SK-N-SH (cell line): Measurements from ENCODE around the gene AFAP1. TPM values are rescaled to one million over a fixed set of nuclear protein-coding genes. Genes with fewer than 3 reads are reported as not detected.

Experiments used
- CTCF ChIA-PET: fragments of 300-600, 350-600 bp; formaldehyde crosslinking; extraction: SDS; loops from one replicate; lab custom pipeline; 2021; lab: Yijun Ruan, JAX
- POLR2A ChIA-PET: fragments of 350-600 bp; sonication (Branson Sonifier 250); formaldehyde crosslinking; extraction: SDS; loops from one replicate; lab custom pipeline; 2020; ENCODE audit warnings: antibody characterized with exemption, inconsistent platforms; lab: Yijun Ruan, JAX
- DNase-seq: peaks from one replicate; pipeline ENCODE4 v3.0.0; 2012
- H2AFZ ChIP-seq: fragments of 200-600 bp; sonication (generic); 2 replicates; pipeline ENCODE4 v1.8.1; 2016; ENCODE audit warnings: antibody characterized with exemption, mild to moderate bottlenecking, low read depth
- H3F3A ChIP-seq: fragments of 200-600 bp; sonication (generic); replicated peaks from 2 replicates; pipeline ENCODE3; 2016; ENCODE audit warnings: antibody characterized with exemption, mild to moderate bottlenecking; ENCODE audit not compliant: insufficient read depth
- H3K27ac ChIP-seq, 2 experiments: fragments of 200-500 bp in 1 of 2; fragments of 200-600 bp in 1 of 2; sonication (Bioruptor generic) in 1 of 2; sonication (generic), shearing (Covaris generic) in 1 of 2; 2 replicates each; pipeline versions ENCODE4 v1.5.1 to v1.6.1; 2014 to 2016; ENCODE audit warnings: low read depth in 2 of 2, inconsistent platforms in 1 of 2, low read length in 1 of 2, mild to moderate bottlenecking in 1 of 2, mixed read lengths in 1 of 2
- H3K27me3 ChIP-seq: fragments of 200-600 bp; sonication (generic), shearing (Covaris generic); 2 replicates; pipeline ENCODE4 v1.6.1; 2016; ENCODE audit warnings: mixed run types; ENCODE audit not compliant: insufficient read depth
- H3K36me3 ChIP-seq, 2 experiments: fragments of 200-500 bp in 1 of 2; fragments of 200-600 bp in 1 of 2; sonication (Bioruptor generic) in 1 of 2; sonication (generic) in 1 of 2; replicated peaks in 1 of 2; 2 replicates each; pipeline versions ENCODE3 to v1.5.1; 2014 to 2016; ENCODE audit warnings: low read length in 1 of 2, mild to moderate bottlenecking in 1 of 2; ENCODE audit not compliant: insufficient read depth in 2 of 2, control insufficient read depth in 1 of 2
- H3K4me1 ChIP-seq, 2 experiments: fragments of 200-500 bp in 1 of 2; fragments of 200-600 bp in 1 of 2; sonication (Bioruptor generic) in 1 of 2; sonication (generic), shearing (Covaris generic) in 1 of 2; 2 replicates each; pipeline versions ENCODE4 v1.5.1 to v1.6.1; 2014 to 2016; ENCODE audit warnings: low read depth in 1 of 2, low read length in 1 of 2, mixed run types in 1 of 2; ENCODE audit not compliant: insufficient read depth in 2 of 2, control insufficient read depth in 1 of 2
- H3K4me2 ChIP-seq: fragments of 200-600 bp; sonication (generic), shearing (Covaris generic); 2 replicates; pipeline ENCODE4 v1.6.1; 2017; ENCODE audit warnings: mixed run types
- H3K4me3 ChIP-seq, 2 experiments: fragments of 200-500 bp in 1 of 2; fragments of 200-600 bp in 1 of 2; sonication (Bioruptor generic) in 1 of 2; sonication (generic), shearing (Covaris generic) in 1 of 2; 2 replicates each; pipeline versions ENCODE4 v1.5.1 to v1.8.1; 2014 to 2016; ENCODE audit warnings: low read depth in 2 of 2, inconsistent platforms in 1 of 2, low read length in 1 of 2, mild to moderate bottlenecking in 1 of 2, mixed read lengths in 1 of 2, moderate library complexity in 1 of 2
- H3K79me2 ChIP-seq: fragments of 200-600 bp; sonication (generic); 2 replicates; pipeline ENCODE4 v1.8.1; 2017; ENCODE audit warnings: mild to moderate bottlenecking; ENCODE audit not compliant: insufficient read depth
- H3K9ac ChIP-seq: fragments of 200-600 bp; sonication (generic); 2 replicates; pipeline ENCODE4 v1.6.1; 2017; ENCODE audit warnings: mixed run types
- H3K9me2 ChIP-seq: fragments of 200-600 bp; sonication (generic); 2 replicates; pipeline ENCODE4 v1.6.1; 2017; ENCODE audit warnings: mixed run types
- H3K9me3 ChIP-seq: fragments of 200-600 bp; sonication (generic); 2 replicates; pipeline ENCODE4 v1.6.1; 2017; ENCODE audit warnings: mixed run types, mild to moderate bottlenecking, moderate library complexity
- H4K20me1 ChIP-seq: fragments of 200-600 bp; sonication (generic); 2 replicates; pipeline ENCODE4 v1.6.1; 2017; ENCODE audit warnings: mild to moderate bottlenecking, mixed run types; ENCODE audit not compliant: insufficient read depth
- CTCF ChIP-seq: fragments of 200-600 bp; sonication (generic); IDR thresholded peaks from 2 replicates; pipeline ENCODE4 v1.6.1; 2017; ENCODE audit warnings: antibody characterized with exemption, mild to moderate bottlenecking, moderate library complexity
- ELF1 ChIP-seq: IDR thresholded peaks from 2 replicates; pipeline ENCODE4 v1.4.0; 2012
- EZH2phosphoT487 ChIP-seq: fragments of 200-600 bp; sonication (generic); IDR thresholded peaks from 2 replicates; pipeline ENCODE4 v1.6.1; 2017; ENCODE audit warnings: low read depth, mixed run types, mild to moderate bottlenecking, antibody characterized with exemption, moderate library complexity, borderline replicate concordance
- FOSL2 ChIP-seq: IDR thresholded peaks from 2 replicates; pipeline ENCODE4 v1.4.0; 2012; ENCODE audit warnings: low read depth, mild to moderate bottlenecking, moderate library complexity, borderline replicate concordance
- GABPA ChIP-seq: IDR thresholded peaks from 2 replicates; pipeline ENCODE4 v1.4.0; 2012; ENCODE audit warnings: low read depth, mild to moderate bottlenecking
- IRF3 ChIP-seq: fragments of 150-350 bp; IDR thresholded peaks from 2 replicates; pipeline ENCODE4 v1.6.1; 2016; ENCODE audit warnings: mild to moderate bottlenecking, low read depth, low read length
- MEF2A ChIP-seq: IDR thresholded peaks from 2 replicates; pipeline ENCODE4 v1.4.0; 2012; ENCODE audit warnings: low read depth, borderline replicate concordance
- MXI1 ChIP-seq: IDR thresholded peaks from 2 replicates; pipeline ENCODE4 v1.6.1; 2012; ENCODE audit warnings: mild to moderate bottlenecking, low read depth, low read length, improper control_type of control experiment
- NRF1 ChIP-seq: IDR thresholded peaks from 2 replicates; pipeline ENCODE4 v1.6.1; 2012; ENCODE audit warnings: low read depth, mild to moderate bottlenecking, low read length
- PBX3 ChIP-seq: IDR thresholded peaks from 2 replicates; pipeline ENCODE4; 2012
- POLR2AphosphoS5 ChIP-seq: IDR thresholded peaks from 2 replicates; pipeline ENCODE4 v1.6.1; 2012; ENCODE audit warnings: low read depth, low read length
- REST ChIP-seq: IDR thresholded peaks from 2 replicates; pipeline ENCODE4 v1.6.1; 2012; ENCODE audit warnings: mild to moderate bottlenecking, low read depth, low read length, moderate library complexity
- RXRA ChIP-seq: IDR thresholded peaks from 2 replicates; pipeline ENCODE4 v1.4.0; 2012; ENCODE audit warnings: low read depth, mild to moderate bottlenecking, borderline replicate concordance
- SMC3 ChIP-seq: IDR thresholded peaks from 2 replicates; pipeline ENCODE4 v1.6.1; 2012; ENCODE audit warnings: low read depth, low read length, improper control_type of control experiment
- TAF1 ChIP-seq: IDR thresholded peaks from 2 replicates; pipeline ENCODE4 v1.6.1; 2012; ENCODE audit warnings: low read depth, mild to moderate bottlenecking, low read length, moderate library complexity, borderline replicate concordance
- TCF12 ChIP-seq: IDR thresholded peaks from 2 replicates; pipeline ENCODE4 v1.4.0; 2012
- USF2 ChIP-seq: fragments of 150-350 bp; IDR thresholded peaks from 2 replicates; pipeline ENCODE4 v1.6.1; 2017; ENCODE audit warnings: antibody characterized with exemption, low read length, low read depth, borderline replicate concordance
- WGBS: methylation state at CpG from one replicate; pipeline ENCODE4 v1.1.6; 2017; ENCODE audit warnings: low lambda C conversion rate; 5-methylcytosine and 5-hydroxymethylcytosine counted together
- polyA plus RNA-seq, 3 experiments: library from polyadenylated mRNA; depleted of rRNA; stranded (reverse); fragments of >200 nt; gene quantifications; 2 replicates each; pipeline ENCODE4 v1.2.3, GENCODE V29; 2012

AFAP1 gene
- polyA plus RNA-seq, 1 of the 3 experiments (the other 2 are of a cell fraction) = 67.9 TPM

- ChIA-PET POLR2A (no interaction called here), CTCF (interaction anchor here (3.5 to 7.4 kb wide), 3 partner anchors 10 to 226 kb away, joined by 15 to 135 read pairs (median 46); no protein-coding TSS in a partner anchor)
- TF ChIP-seq SMC3 (no peak), FOSL2 (no peak), CTCF (no peak), PBX3 (no peak), RXRA (no peak), MEF2A (no peak), TCF12 (no peak), TAF1 (no peak)
- H3K4me3 ChIP-seq = no peak overlapping the region
- no peak overlapping the region for H2AFZ ChIP-seq
- H3K27me3 ChIP-seq = no peaks in the 10 kb centered on the region
- WGBS = 98% methylated on average over 6 of the region's 9 CpGs
- H3K4me2 ChIP-seq = no peak overlapping the region
- peaks cover 59% of the 10 kb centered on the region for H4K20me1 ChIP-seq
- no peaks in the 10 kb centered on the region for H3K9me3 ChIP-seq
- no peaks in the 10 kb centered on the region for H3K9me2 ChIP-seq
- no peak for DNase-seq
- H3K4me1 ChIP-seq = no peaks in the 10 kb centered on the region; a peak in 1 of 4 replicates
- H3K9ac ChIP-seq = no peak overlapping the region
- H3K36me3 ChIP-seq = peaks cover 55 to 90% of the 10 kb centered on the region in 2 experiments
- no peak overlapping the region; a peak in 1 of 4 replicates for H3K27ac ChIP-seq
- peaks cover 57% of the 10 kb centered on the region for H3K79me2 ChIP-seq
- H3F3A ChIP-seq = peaks cover 31% of the 10 kb centered on the region
Measured at GRCh38 chr4:7760228-7760627, 179.4 kb downstream of the AFAP1 start.

GRCh38 chr4:7759635-7760034 is 180.0 kb downstream of the AFAP1 start:
- Histone ChIP-seq H4K20me1 (peaks cover 53% of the 10 kb centered on the region), H2AFZ (no peak overlapping the region), H3F3A (peaks cover 31% of the 10 kb centered on the region), H3K4me1 (no peaks in the 10 kb centered on the region; a peak in 1 of 4 replicates), H3K4me2 (no peak overlapping the region), H3K27me3 (no peaks in the 10 kb centered on the region), H3K79me2 (peaks cover 51% of the 10 kb centered on the region), H3K36me3 (peaks cover 53 to 87% of the 10 kb centered on the region in 2 experiments), H3K9me2 (no peaks in the 10 kb centered on the region), H3K27ac (no peak overlapping the region), H3K9me3 (no peaks in the 10 kb centered on the region), H3K9ac (no peak overlapping the region), H3K4me3 (no peak overlapping the region)
- DNase-seq = no peak
- 90% methylated on average over 3 of the region's 7 CpGs for WGBS
- ChIA-PET POLR2A (no interaction called here), CTCF (interaction anchor here (3.5 to 7.4 kb wide), 3 partner anchors 10 to 227 kb away, joined by 15 to 135 read pairs (median 46); no protein-coding TSS in a partner anchor)
- TF ChIP-seq REST (no peak), USF2 (no peak), ELF1 (no peak), NRF1 (no peak), PBX3 (no peak), EZH2phosphoT487 (no peak), FOSL2 (no peak), GABPA (no peak), TAF1 (no peak), MXI1 (no peak), IRF3 (no peak), MEF2A (no peak), POLR2AphosphoS5 (no peak)
